Small intestine (tissue), 7 donors: ENCODE data around the gene LBR. TPM values are rescaled to one million over a fixed set of nuclear protein-coding genes. Genes with fewer than 3 reads are reported as not detected.

Experiments used
- DNase-seq, 2 donors: peaks; one replicate each; pipeline versions ENCODE4 v3.0.0 to v3.0.0-alpha.2; 2013
- FAIRE-seq: peaks from 2 replicates; lab custom pipeline; 2012; peaks lifted over from hg19 to GRCh38; lab: Jason Lieb, UNC
- H3K27ac ChIP-seq, 3 donors: one replicate each; pipeline ENCODE4 v1.5.1; 2013; ENCODE audit warnings: low read length in 2 of 3, mild to moderate bottlenecking in 2 of 3, control low read depth in 1 of 3, inconsistent platforms in 1 of 3, low read depth in 1 of 3, moderate library complexity in 1 of 3
- H3K27me3 ChIP-seq, 3 donors: one replicate each; pipeline ENCODE4 v1.6.1; 2013; ENCODE audit warnings: low read length in 3 of 3, inconsistent platforms in 1 of 3; ENCODE audit not compliant: control insufficient read depth in 3 of 3, insufficient read depth in 3 of 3
- H3K36me3 ChIP-seq, 3 donors: one replicate each; pipeline ENCODE4 v1.6.1; 2013; ENCODE audit warnings: low read length in 3 of 3, inconsistent platforms in 1 of 3, low read depth in 1 of 3, mild to moderate bottlenecking in 1 of 3, moderate library complexity in 1 of 3; ENCODE audit not compliant: control insufficient read depth in 3 of 3, insufficient read depth in 2 of 3
- H3K4me1 ChIP-seq, 3 donors: one replicate each; pipeline ENCODE4 v1.6.1; 2013; ENCODE audit warnings: low read length in 2 of 3, inconsistent platforms in 1 of 3, low read depth in 1 of 3, mild to moderate bottlenecking in 1 of 3, moderate library complexity in 1 of 3; ENCODE audit not compliant: control insufficient read depth in 3 of 3, insufficient read depth in 2 of 3
- H3K4me3 ChIP-seq, 3 donors: one replicate each; pipeline ENCODE4 v1.5.1; 2013; ENCODE audit warnings: low read length in 3 of 3, control low read depth in 1 of 3, inconsistent platforms in 1 of 3, low read depth in 1 of 3, mild to moderate bottlenecking in 1 of 3, moderate library complexity in 1 of 3
- H3K9me3 ChIP-seq, 2 donors: one replicate each; pipeline ENCODE4 v1.6.1; 2013; ENCODE audit warnings: low read depth in 1 of 2, low read length in 1 of 2; ENCODE audit not compliant: control insufficient read depth in 2 of 2, insufficient read depth in 1 of 2
- WGBS, 3 donors: extraction: QIAGEN DNeasy Blood & Tissue Kit; methylation state at CpG; one replicate each; pipeline ENCODE4 v1.1.7; 2013; 5-methylcytosine and 5-hydroxymethylcytosine counted together
- polyA plus RNA-seq, 4 donors: library from polyadenylated mRNA; stranded (reverse) in 3 of 4; unstranded in 1 of 4; fragments of 200-250 nt in 3 of 4; fragments of 120-200 nt in 1 of 4; gene quantifications; one replicate each; pipeline versions ENCODE4 v1.2.1 to v1.2.3, GENCODE V29; 2013
- donor health status: healthy with polysubstance abuse.
- donor health status: control.
- donor health status: control.
- donor health status: Bipolar disorder and iron deficiency.
- donor health status: healthy.

The LBR gene
- polyA plus RNA-seq, 4 donors: 7.3 to 64.9 (median 35.5) TPM

DNA sequence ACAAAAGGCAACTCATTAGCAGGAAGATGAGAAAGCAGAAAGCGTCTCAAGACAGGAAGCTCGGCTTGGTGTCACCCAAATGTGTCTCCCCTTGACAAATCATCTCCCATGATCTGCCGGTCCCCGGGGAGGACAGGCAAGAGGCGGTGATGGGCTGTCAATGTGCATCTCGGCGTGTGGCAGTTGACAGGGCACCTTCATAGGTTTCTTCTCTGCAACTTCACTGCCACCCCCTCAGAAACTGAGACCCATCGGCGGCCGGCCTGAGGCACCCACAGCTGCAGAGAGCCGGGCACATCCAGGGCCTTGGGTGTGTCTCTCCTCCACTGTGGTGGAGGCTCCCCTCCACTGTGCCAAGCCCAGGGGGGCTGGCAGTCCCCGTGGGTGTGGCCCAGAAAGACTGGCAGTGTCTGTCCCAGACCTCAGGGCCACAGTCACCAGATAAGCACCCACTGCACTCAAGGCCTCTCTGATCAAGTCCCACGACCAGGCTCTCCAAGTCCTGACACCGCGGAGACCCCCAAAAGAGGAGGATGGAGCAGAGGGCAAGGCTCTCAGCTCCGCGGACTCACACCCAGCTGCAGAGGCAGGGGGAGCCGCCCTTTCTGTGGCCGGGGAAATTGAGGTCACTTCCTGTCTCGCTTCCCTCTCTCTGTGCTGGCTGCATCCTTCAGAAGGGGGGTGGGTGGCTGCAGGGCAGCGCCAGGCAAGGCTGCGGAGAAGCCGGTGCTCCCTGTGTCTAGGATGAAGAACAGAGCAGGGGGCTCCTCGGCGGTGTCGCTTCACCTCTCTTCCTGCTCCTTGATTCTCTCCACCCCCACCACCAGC, 39.6 kb upstream of the LBR start:
- H3K9me3 ChIP-seq: no peaks in the 10 kb centered on the region
- 51 to 67% (median 61%) methylated on average over 22 to 26 of the region's 26 CpGs for WGBS, 3 donors
- peak in 1 of 2 donors; percentile 51 for DNase-seq
- peak overlapping the region in 2 of 3 donors; percentile 21 to 43 for H3K4me3 ChIP-seq
- H3K27ac ChIP-seq: peak overlapping the region; percentile 33 to 91 (median 81)
- no peak for FAIRE-seq
- H3K4me1 ChIP-seq: peaks cover 0 to 3% (median 0%) of the 10 kb centered on the region in 3 donors
- no peaks in the 10 kb centered on the region for H3K36me3 ChIP-seq
- no peaks in the 10 kb centered on the region for H3K27me3 ChIP-seq

DNA sequence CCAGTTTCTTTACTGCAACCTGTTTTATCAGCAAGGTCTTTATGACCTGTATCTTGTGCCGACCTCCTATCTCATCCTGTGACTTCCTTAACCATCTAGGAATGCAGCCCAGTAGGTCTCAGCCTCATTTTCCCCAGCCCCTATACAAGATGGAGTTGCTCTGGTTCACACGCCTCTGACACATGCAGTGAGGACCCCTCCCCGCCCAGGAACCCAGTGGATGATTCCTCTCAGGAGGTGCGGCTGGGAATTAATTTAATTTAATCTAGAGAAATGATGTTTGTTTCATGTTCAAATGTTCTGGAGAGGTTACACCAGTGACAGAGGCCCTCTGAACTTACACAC, 39.0 kb upstream of the LBR start:
- 77 to 86% (median 81%) methylated on average over 4 of the region's 4 CpGs for WGBS, 3 donors
- no peak for DNase-seq
- H3K9me3 ChIP-seq: no peaks in the 10 kb centered on the region

DNA sequence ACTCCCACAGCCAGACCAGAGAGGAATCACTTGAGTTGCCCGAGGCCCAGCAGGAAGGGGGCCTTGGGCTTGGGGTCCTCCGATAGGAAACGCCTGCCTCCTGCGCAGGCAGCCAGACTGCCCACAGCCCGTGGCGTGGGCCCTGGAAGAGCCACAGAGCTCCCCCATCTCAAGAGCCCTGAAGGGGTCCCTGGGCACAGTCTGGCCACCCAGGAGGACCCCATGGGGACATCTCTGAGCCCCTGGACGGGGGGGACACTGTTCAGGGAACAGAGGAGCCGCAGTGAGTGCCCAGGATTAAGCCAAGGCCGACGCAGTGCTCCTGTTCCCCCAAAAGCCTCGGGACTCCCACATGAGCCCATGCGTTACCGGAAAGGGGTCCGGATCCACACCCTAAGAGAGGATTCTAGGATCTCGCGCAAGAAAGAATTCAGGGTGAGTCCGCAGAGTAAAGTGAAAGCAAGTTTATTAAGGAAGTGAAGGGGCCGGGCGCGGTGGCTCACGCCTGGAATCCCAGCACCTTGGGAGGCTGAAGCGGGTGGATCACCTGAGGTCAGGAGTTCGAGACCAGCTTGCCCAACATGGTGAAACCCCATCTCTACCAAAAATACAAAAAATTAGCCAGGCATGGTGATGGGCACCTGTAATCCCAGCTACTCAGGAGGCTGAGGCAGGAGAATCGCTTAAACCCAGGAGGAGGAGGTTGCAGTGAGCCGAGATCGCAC, 38.1 kb upstream of the LBR start:
- no peaks in the 10 kb centered on the region for H3K9me3 ChIP-seq
- FAIRE-seq: no peak
- no peaks in the 10 kb centered on the region for H3K36me3 ChIP-seq
- peaks cover 0 to 3% (median 0%) of the 10 kb centered on the region in 3 donors for H3K4me1 ChIP-seq
- 85 to 91% (median 89%) methylated on average over 26 of the region's 26 CpGs for WGBS, 3 donors
- H3K27ac ChIP-seq: no peak overlapping the region
- no peaks in the 10 kb centered on the region for H3K27me3 ChIP-seq
- no peak for DNase-seq
- H3K4me3 ChIP-seq: no peak overlapping the region

More for the DNA sequence above, 39.0 kb upstream of the LBR start:
- FAIRE-seq: no peak
- H3K4me3 ChIP-seq: no peak overlapping the region
- no peaks in the 10 kb centered on the region for H3K36me3 ChIP-seq
- no peaks in the 10 kb centered on the region for H3K27me3 ChIP-seq
- peaks cover 0 to 3% (median 0%) of the 10 kb centered on the region in 3 donors for H3K4me1 ChIP-seq
- peak overlapping the region in 1 of 3 donors; percentile 91 for H3K27ac ChIP-seq

DNA sequence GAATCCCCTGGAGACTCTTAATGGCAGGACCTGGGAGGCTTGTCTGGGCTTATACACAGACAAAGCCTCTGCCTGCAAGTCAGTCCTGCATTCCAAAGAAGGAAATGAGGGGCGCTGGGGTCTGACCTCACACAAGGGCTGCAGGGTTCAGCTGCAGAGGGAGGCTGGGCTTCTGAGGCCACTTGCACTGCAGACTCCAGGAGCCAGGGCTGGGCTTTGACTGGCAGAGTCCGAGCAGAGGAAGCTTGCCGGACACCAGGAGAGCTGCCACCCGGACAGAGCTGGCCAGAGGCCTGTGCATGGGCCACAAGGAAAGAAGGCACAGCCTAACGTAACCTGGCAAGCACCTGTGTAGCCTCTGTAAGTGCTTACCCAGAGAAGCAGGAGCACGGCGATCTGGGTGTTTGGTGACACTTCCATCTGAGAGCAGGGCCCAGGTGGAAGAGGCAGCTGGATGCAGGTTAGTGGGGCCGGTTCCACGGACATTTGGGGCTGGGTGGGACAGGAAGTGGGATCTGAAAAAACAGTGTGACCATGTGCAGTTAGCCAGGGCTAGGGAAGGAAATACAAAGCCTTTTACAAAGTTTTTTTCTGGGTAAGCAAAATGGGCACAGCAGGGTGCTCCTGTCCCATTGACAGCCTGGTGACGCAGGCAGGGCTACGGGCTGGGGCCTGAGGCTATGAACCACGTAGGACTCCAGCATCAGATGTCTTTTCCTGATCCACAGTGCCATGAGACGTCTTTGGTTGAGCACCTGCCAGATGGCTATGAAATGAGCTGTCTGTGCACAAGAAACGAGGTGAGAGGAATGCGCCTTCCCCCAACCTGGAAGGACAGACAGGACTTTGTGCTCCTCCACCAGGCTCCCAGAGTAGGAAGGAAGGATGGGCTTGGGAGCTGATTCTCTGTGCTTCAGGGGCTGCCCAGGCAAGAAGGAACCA, 37.3 kb upstream of the LBR start:
- peaks cover 0 to 7% (median 0%) of the 10 kb centered on the region in 3 donors for H3K4me1 ChIP-seq
- FAIRE-seq (no peak), DNase-seq (peak in 1 of 2 donors; percentile 56)
- no peaks in the 10 kb centered on the region for H3K27me3 ChIP-seq
- WGBS, 3 donors: 58 to 64% (median 64%) methylated on average over 15 of the region's 15 CpGs
- no peaks in the 10 kb centered on the region for H3K9me3 ChIP-seq
- no peaks in the 10 kb centered on the region for H3K36me3 ChIP-seq
- H3K4me3 ChIP-seq: no peak overlapping the region
- no peak overlapping the region for H3K27ac ChIP-seq

DNA sequence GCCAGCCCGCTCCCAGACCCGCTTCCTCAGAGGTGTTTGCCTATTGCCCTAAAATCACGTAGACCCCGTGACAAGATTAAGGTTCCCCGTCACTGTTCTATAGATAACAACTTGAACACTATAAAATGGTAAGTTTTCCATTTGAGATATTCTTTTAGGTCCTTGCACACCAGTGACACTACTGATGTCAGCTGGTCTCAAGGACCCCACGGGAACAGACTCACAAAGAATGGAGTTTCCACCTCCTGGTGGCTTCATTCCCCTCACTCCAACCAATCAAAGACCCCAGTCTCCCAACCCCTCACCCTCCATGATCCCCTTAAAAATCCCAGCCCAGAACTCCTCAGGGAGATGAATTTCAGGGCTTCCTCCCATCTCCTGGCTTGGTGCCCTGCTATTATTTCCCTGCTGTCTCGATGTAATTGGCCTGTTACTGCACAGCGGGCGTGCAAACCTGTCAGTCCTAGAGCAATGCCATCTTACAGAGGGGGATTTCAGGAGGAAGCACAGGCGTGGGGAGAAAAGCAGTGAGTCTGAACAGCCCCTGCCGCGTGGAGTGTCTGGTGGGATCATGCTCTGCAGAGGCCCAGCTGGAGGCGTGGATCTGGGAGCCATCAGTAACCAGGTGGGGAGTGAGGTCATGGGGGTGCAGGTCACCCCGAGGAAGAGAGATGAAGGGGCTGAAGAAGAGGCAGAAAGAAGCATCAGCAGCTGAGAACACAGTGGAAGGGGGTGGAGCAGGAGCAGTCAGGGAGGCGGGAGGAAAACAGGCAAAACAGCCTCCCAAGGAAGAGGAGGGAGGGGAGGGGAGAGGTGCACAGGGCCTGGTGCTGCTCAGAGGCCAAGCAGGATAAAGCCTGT, 35.1 kb upstream of the LBR start:
- Histone ChIP-seq H3K4me3 (no peak overlapping the region), H3K27me3 (no peaks in the 10 kb centered on the region), H3K9me3 (no peaks in the 10 kb centered on the region), H3K4me1 (peaks cover 0 to 7% (median 0%) of the 10 kb centered on the region in 3 donors), H3K27ac (no peak overlapping the region), H3K36me3 (no peaks in the 10 kb centered on the region)
- 41 to 49% (median 49%) methylated on average over 15 of the region's 15 CpGs for WGBS, 3 donors
- FAIRE-seq (no peak), DNase-seq (no peak)

DNA sequence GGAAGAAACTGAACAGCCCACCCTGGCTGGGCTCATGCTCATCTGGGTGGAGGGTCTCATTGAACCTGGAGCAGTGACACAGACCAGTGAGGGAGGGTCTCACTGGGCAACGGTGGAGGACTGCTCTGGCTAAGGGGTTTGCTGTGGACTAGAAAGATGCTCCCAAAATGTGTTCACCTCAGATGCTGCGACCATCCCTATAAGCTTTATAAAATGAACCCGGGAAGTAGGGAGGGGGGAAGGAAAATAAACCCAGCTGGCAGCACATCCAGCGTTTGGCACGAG, 34.5 kb upstream of the LBR start:
- WGBS, 3 donors: 31 to 58% (median 48%) methylated on average over 5 of the region's 5 CpGs
- no peak overlapping the region for H3K27ac ChIP-seq
- no peak for DNase-seq
- H3K4me1 ChIP-seq: peaks cover 0 to 7% (median 0%) of the 10 kb centered on the region in 3 donors
- H3K4me3 ChIP-seq: no peak overlapping the region
- no peaks in the 10 kb centered on the region for H3K9me3 ChIP-seq
- H3K36me3 ChIP-seq: no peaks in the 10 kb centered on the region
- H3K27me3 ChIP-seq: no peaks in the 10 kb centered on the region
- FAIRE-seq: no peak

DNA sequence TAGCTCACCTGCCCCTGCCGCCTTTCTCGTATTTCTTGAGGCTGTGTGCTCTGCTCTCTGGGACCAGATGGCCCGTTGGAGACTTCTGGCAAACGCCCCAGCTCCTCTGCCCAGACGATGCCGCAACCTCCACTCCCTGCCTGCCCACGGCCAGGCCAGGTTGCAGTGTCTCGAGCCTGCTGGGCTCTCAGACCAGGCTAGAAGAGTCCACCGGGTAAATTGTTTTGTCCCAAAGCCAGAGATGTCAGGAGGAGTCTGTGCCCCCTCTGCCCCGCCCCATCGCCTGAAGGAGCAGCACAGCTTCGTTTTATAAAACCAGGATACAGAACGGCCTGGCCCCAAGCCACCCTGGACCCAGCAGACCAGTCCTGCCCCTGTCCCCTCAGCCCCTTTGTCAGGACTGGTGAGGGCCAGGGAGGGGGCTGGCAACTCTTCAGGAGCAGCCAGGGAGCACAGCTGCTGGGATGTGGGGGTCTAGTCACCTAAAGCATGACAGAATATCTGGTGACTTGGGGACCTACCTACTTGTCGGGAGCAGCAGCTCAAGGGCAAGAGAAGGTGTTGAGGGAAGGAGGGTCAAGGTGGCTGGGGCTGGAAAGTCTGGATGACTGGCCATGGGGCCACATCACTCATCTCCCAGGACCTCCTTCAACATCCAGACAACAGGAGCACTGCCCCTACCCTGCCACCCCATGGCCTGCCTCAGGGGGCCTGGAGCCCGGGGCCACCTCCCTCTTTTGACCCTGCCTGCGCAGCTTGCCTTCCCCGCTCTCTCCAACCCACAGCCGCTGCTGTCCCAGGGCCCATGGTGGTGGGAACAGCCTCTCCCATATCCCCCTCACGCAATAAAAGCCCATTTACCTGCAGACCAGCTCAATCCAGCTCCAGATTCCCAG, 33.9 kb upstream of the LBR start:
- no peak overlapping the region for H3K27ac ChIP-seq
- no peaks in the 10 kb centered on the region for H3K27me3 ChIP-seq
- no peak for DNase-seq
- no peaks in the 10 kb centered on the region for H3K36me3 ChIP-seq
- no peaks in the 10 kb centered on the region for H3K9me3 ChIP-seq
- H3K4me1 ChIP-seq: peaks cover 0 to 7% (median 0%) of the 10 kb centered on the region in 3 donors
- no peak for FAIRE-seq
- no peak overlapping the region for H3K4me3 ChIP-seq
- 73 to 85% (median 77%) methylated on average over 18 to 19 of the region's 19 CpGs for WGBS, 3 donors
